ENCODE measurements around the gene P2RX6.

GRCh38 chr22:21073482-21073881, 58.5 kb downstream of the P2RX6 start:
- TF ChIP-seq CTCF (IDR thresholded peaks at IDR 0.05) (no peak), POLR2AphosphoS5 (IDR thresholded peaks at IDR 0.05) (no peak), POLR2A (IDR thresholded peaks at IDR 0.05) (no peak)
